Muscle of leg (tissue), 11 donors: ENCODE results near the gene THSD4. TPM values are rescaled to one million over a fixed set of nuclear protein-coding genes. Genes with fewer than 3 reads are reported as not detected.

Experiments used
- DNase-seq: peaks from one replicate; pipeline ENCODE4 v3.0.0; 2013
- H3K27ac ChIP-seq: one replicate; pipeline ENCODE4 v1.5.1; 2013; ENCODE audit warnings: mild to moderate bottlenecking, low read length, control low read depth
- H3K27me3 ChIP-seq: one replicate; pipeline ENCODE4 v1.6.1; 2013; ENCODE audit warnings: low read length; ENCODE audit not compliant: control insufficient read depth, insufficient read depth
- H3K36me3 ChIP-seq: one replicate; pipeline ENCODE4 v1.6.1; 2013; ENCODE audit warnings: low read length; ENCODE audit not compliant: control insufficient read depth, insufficient read depth
- H3K4me1 ChIP-seq: one replicate; pipeline ENCODE4 v1.6.1; 2013; ENCODE audit warnings: low read length; ENCODE audit not compliant: control insufficient read depth, insufficient read depth
- H3K4me3 ChIP-seq: one replicate; pipeline ENCODE4 v1.5.1; 2013; ENCODE audit warnings: low read length, control low read depth
- H3K9me3 ChIP-seq: replicated peaks from 2 replicates; pipeline ENCODE4 v1.6.1; 2013; ENCODE audit warnings: low read depth, low read length; ENCODE audit not compliant: control insufficient read depth
- WGBS: methylation state at CpG from one replicate; pipeline ENCODE4 v1.1.5; 2013; ENCODE audit warnings: missing lambda C conversion rate; ENCODE audit not compliant: insufficient coverage; 5-methylcytosine and 5-hydroxymethylcytosine counted together
- polyA plus RNA-seq, 8 donors: library from polyadenylated mRNA; unstranded; fragments of 120-200 nt; gene quantifications; one replicate each; pipeline versions ENCODE4 v1.2.1 to v1.2.3, GENCODE V29; 2013; ENCODE audit warnings: inconsistent platforms in 1 of 8, low replicate concordance in 1 of 8; ENCODE audit not compliant: insufficient read length in 8 of 8, insufficient read depth in 1 of 8
- total RNA-seq: library from RNA; stranded (reverse); fragments of 120-200 nt; gene quantifications from one replicate; pipeline ENCODE4 v1.2.4, GENCODE V29; 2013

Gene THSD4
- total and polyA plus RNA-seq, 9 donors, result 17.6 to 33.8 (median 25.5) TPM

GRCh38 chr15:71219101-71219500 is 103.8 kb downstream of the THSD4 start:
- no peak overlapping the region for H3K4me3 ChIP-seq
- H3K27ac ChIP-seq, result peak overlapping the region; percentile 25
- H3K4me1 ChIP-seq, result peaks cover 9% of the 10 kb centered on the region
- no peaks in the 10 kb centered on the region for H3K36me3 ChIP-seq
- no CpG with 5 or more reads among the region's 4 CpGs for WGBS
- DNase-seq, result peak; percentile 57
- H3K9me3 ChIP-seq, result no peaks in the 10 kb centered on the region
- peaks cover 3% of the 10 kb centered on the region for H3K27me3 ChIP-seq

DNA sequence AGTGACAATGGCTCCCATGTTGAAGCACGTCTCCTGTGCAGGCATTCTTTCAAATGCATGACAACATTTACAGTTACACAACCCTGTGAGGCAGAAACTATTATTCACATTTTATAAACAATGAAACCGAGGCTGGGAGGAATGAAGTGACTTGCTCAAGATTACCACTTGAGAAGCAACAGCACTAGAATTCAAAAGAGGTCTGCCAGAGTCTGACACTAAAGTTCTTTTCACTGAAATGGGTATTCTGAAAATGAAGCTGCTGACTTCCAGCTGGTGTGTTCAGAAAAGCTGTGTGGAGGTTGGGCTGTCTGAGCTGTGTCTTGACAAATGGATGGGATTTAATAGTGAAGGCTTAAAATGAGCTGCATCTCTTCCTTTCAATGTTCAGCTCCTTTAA is 104.4 kb downstream of the THSD4 start:
- WGBS, result no CpG with 5 or more reads among the region's 2 CpGs
- DNase-seq, result peak; percentile 52
- peaks cover under 1% of the 10 kb centered on the region for H3K27me3 ChIP-seq
- H3K36me3 ChIP-seq, result no peaks in the 10 kb centered on the region
- H3K9me3 ChIP-seq, result no peaks in the 10 kb centered on the region
- peaks cover 9% of the 10 kb centered on the region for H3K4me1 ChIP-seq
- H3K27ac ChIP-seq, result no peak overlapping the region
- no peak overlapping the region for H3K4me3 ChIP-seq

- H3K4me1 ChIP-seq, result peaks cover 9% of the 10 kb centered on the region
- no peaks in the 10 kb centered on the region for H3K27me3 ChIP-seq
- no peak overlapping the region for H3K4me3 ChIP-seq
- no peak overlapping the region for H3K27ac ChIP-seq
- no peaks in the 10 kb centered on the region for H3K36me3 ChIP-seq
- no CpG with 5 or more reads among the region's 3 CpGs for WGBS
- H3K9me3 ChIP-seq, result no peaks in the 10 kb centered on the region
- no peak for DNase-seq
These were observed 105.6 kb downstream of the THSD4 start for GRCh38 chr15:71220828-71221227.

DNA sequence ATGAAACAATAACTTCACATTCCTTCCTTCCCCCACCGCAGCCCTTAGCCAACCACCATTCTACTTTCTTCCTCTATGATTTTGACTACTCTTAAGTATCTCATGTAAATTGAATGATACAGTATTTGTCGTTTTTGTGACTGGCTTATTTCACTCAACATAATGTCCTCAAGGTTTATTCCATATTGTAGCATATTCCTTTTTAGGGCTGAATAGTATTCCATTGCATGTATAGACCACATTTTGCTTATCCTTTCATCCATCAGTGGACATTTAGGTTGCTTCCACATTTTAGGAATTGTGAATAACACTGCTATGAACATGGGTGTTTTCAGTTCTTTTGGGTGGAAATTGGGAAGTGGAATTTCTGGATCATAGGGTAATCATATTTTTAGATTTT is 106.1 kb downstream of the THSD4 start:
- Histone ChIP-seq H3K4me3 (no peak overlapping the region), H3K36me3 (no peaks in the 10 kb centered on the region), H3K9me3 (no peaks in the 10 kb centered on the region), H3K27me3 (no peaks in the 10 kb centered on the region), H3K27ac (no peak overlapping the region), H3K4me1 (peaks cover 9% of the 10 kb centered on the region)
- no peak for DNase-seq
- WGBS, result no CpG with 5 or more reads among the region's 2 CpGs

DNA sequence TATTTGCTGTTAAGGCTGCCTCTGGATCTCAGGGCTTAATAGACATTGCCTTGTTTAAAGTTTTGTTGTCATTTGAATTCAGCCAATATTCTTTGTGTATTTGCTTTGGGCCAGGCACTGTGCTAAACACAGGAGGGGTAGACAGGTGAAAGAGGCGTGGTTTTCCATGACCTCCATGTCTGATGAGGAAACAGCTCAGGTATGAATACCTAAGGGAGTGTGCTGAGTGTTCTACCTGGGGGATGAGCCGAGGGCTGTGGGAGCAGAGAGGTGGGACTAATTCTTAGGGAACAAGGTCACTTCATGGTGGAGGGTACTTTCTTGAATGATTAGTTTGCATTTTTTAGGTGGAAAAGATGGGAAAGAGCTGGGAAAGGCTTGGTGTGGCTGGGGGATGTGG is 108.2 kb downstream of the THSD4 start:
- H3K9me3 ChIP-seq, result no peaks in the 10 kb centered on the region
- no peaks in the 10 kb centered on the region for H3K36me3 ChIP-seq
- DNase-seq, result no peak
- no peaks in the 10 kb centered on the region for H3K27me3 ChIP-seq
- no peak overlapping the region for H3K4me3 ChIP-seq
- H3K27ac ChIP-seq, result no peak overlapping the region
- 83% methylated on average over 2 of the region's 2 CpGs for WGBS
- H3K4me1 ChIP-seq, result peaks cover 12% of the 10 kb centered on the region

DNA sequence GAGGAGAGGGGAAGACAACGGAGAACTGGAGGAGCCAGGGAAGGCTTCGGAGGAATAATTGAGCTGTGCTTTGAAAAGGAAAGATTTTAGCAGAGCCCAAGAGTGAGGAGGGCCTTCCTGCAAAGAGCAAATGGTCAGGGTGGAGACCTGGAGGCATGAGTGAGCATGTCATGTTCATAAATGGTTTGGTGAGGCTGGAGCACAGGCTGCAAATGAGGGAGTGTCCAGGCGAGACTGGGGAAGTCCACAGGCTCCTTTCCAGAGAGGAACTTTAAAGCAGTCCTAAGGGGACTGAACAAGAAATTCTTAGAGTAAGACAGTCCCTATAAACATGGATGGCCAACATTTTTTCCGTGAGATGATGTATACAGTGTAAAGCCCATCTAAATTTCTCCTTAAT is 108.8 kb downstream of the THSD4 start:
- H3K36me3 ChIP-seq, result no peaks in the 10 kb centered on the region
- 65% methylated on average over 3 of the region's 4 CpGs for WGBS
- no peaks in the 10 kb centered on the region for H3K9me3 ChIP-seq
- H3K27me3 ChIP-seq, result no peaks in the 10 kb centered on the region
- DNase-seq, result peak; percentile 46
- peaks cover 13% of the 10 kb centered on the region for H3K4me1 ChIP-seq
- H3K4me3 ChIP-seq, result no peak overlapping the region
- H3K27ac ChIP-seq, result no peak overlapping the region

DNA sequence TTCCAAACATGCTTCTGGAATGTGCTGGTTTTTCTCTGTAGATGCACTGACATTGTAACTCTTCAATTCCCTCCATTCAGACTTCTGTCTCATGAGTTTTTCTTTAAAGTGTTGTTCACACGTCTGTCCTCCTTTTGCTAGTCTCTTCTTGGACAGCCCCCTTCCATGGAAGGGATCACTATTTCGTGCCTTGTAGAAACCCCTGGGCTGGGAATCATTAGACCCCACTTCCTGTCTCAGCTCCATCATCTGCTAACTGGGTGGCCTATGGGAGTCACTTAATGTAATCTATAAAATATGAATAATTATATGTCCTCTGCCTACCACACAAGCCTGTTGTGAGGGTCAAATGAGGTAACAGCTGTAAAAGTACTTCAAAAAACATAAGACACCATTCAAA is 110.6 kb downstream of the THSD4 start:
- WGBS, result 53% methylated on average over 2 of the region's 2 CpGs
- peaks cover 12% of the 10 kb centered on the region for H3K4me1 ChIP-seq

GRCh38 chr15:71226536-71227455 is 111.5 kb downstream of the THSD4 start:
- 0% methylated on average over 1 of the region's 15 CpGs for WGBS
- DNase-seq, result peak; percentile 35
- no peaks in the 10 kb centered on the region for H3K27me3 ChIP-seq
- no peak overlapping the region for H3K27ac ChIP-seq
- H3K4me3 ChIP-seq, result no peak overlapping the region
- H3K9me3 ChIP-seq, result no peaks in the 10 kb centered on the region
- peaks cover 16% of the 10 kb centered on the region for H3K4me1 ChIP-seq
- H3K36me3 ChIP-seq, result no peaks in the 10 kb centered on the region

More for the DNA sequence above, 110.6 kb downstream of the THSD4 start:
- no peaks in the 10 kb centered on the region for H3K36me3 ChIP-seq
- no peaks in the 10 kb centered on the region for H3K9me3 ChIP-seq
- H3K27ac ChIP-seq, result no peak overlapping the region
- H3K4me3 ChIP-seq, result no peak overlapping the region
- no peak for DNase-seq
- H3K27me3 ChIP-seq, result no peaks in the 10 kb centered on the region

GRCh38 chr15:71228403-71228802 is 113.1 kb downstream of the THSD4 start:
- H3K27me3 ChIP-seq, result no peaks in the 10 kb centered on the region
- H3K36me3 ChIP-seq, result no peaks in the 10 kb centered on the region
- no peak overlapping the region for H3K27ac ChIP-seq
- WGBS, result 77% methylated on average over 1 of the region's 1 CpG
- no peaks in the 10 kb centered on the region for H3K9me3 ChIP-seq
- peak; percentile 60 for DNase-seq
- peaks cover 18% of the 10 kb centered on the region for H3K4me1 ChIP-seq
- H3K4me3 ChIP-seq, result no peak overlapping the region

DNA sequence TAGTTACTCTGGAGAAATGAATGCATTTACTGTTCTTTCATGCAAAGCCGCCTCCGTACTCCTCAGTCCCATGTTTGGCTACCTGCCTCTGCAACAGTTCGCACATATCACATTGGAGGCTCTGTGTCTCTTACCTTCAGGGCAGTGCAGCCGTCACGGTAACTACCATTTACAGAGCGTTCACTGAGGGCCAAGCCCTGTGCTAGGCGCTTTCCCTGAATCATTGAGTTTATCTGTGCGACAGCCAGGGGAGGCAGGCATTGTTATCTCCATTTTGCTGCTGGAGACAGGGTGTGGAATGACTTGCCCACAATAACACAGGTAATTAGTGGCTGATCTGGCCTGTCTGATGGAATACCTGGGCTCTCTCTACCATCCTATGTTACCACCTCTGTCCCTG is 115.0 kb downstream of the THSD4 start:
- Histone ChIP-seq H3K4me3 (no peak overlapping the region), H3K36me3 (peaks cover 3% of the 10 kb centered on the region), H3K4me1 (peaks cover 21% of the 10 kb centered on the region), H3K27ac (no peak overlapping the region), H3K9me3 (no peaks in the 10 kb centered on the region), H3K27me3 (no peaks in the 10 kb centered on the region)
- WGBS, result 73% methylated on average over 8 of the region's 8 CpGs
- DNase-seq, result no peak
